Vagina (tissue), 2 donors: ENCODE measurements around the gene PARN.

ENCODE experiments used
- POLR2AphosphoS5 ChIP-seq, 2 donors: sonication (generic); formaldehyde crosslinking; IDR thresholded peaks; one replicate each; pipeline ENCODE4 v1.9.0; 2017; ENCODE audit warnings: antibody characterized with exemption in 2 of 2, mild to moderate bottlenecking in 2 of 2, low read depth in 1 of 2; ENCODE audit not compliant: insufficient read depth in 1 of 2
- TF ChIP-seq, protein P1 (sequence below), 3 experiments: fragments of 450-650 bp in 2 of 3; fragments of 200-600 bp in 1 of 3; sonication (generic) in 1 of 3; IDR thresholded peaks; one replicate each; pipeline ENCODE4 v1.5.1; 2017 to 2019; ENCODE audit warnings: antibody characterized with exemption in 3 of 3, mild to moderate bottlenecking in 2 of 3, moderate library complexity in 2 of 3

DNA sequence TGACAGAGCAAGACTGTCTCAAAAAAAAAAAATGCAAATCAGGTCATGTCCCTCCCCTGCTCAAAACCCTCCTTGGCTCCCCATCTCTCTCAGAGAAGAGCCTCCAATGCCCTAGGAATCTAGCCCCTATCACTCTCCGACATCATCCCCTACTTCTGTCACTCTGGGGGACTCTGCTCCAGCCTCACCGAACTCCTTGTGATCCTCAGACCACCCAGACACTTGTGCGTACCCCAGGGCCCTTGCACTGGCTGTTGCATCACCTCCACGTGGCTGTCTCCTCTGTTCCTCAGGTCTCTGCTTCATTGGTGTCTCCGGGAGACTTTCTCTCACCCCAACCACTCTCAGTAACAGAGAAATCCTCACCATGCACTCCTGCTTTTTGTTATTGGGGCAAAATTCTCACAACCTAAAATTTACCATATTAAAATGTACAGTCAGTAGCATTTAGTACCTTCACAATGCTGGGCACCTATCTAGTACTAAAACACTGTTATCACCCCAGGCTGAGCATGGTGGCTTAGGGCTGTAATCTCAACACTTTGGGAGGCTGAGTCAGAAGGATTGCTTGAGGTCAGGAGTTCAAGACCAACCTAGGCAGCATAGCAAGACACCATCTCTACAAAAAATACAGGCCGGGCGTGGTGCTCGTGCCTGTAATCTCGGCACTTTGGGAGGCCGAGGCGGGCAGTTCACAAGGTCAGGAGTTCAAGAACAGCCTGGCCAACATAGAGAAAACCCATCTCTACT lies 48.9 kb upstream of the PARN start:
- TF ChIP-seq, protein P1, sequence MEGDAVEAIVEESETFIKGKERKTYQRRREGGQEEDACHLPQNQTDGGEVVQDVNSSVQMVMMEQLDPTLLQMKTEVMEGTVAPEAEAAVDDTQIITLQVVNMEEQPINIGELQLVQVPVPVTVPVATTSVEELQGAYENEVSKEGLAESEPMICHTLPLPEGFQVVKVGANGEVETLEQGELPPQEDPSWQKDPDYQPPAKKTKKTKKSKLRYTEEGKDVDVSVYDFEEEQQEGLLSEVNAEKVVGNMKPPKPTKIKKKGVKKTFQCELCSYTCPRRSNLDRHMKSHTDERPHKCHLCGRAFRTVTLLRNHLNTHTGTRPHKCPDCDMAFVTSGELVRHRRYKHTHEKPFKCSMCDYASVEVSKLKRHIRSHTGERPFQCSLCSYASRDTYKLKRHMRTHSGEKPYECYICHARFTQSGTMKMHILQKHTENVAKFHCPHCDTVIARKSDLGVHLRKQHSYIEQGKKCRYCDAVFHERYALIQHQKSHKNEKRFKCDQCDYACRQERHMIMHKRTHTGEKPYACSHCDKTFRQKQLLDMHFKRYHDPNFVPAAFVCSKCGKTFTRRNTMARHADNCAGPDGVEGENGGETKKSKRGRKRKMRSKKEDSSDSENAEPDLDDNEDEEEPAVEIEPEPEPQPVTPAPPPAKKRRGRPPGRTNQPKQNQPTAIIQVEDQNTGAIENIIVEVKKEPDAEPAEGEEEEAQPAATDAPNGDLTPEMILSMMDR (IDR thresholded peaks at IDR 0.05) = no peak
- TF ChIP-seq POLR2AphosphoS5 (IDR thresholded peaks at IDR 0.05; ENCODE audit: insufficient read depth in 1 of 2, low read depth in 1 of 2) = no peak
